ENCODE data around the gene HSD11B2. TPM values are rescaled to one million over a fixed set of nuclear protein-coding genes. Genes with fewer than 3 reads are reported as not detected.

The HSD11B2 gene
- polyA plus RNA-seq, 1 donor from 2014 or later: not detected

DNA sequence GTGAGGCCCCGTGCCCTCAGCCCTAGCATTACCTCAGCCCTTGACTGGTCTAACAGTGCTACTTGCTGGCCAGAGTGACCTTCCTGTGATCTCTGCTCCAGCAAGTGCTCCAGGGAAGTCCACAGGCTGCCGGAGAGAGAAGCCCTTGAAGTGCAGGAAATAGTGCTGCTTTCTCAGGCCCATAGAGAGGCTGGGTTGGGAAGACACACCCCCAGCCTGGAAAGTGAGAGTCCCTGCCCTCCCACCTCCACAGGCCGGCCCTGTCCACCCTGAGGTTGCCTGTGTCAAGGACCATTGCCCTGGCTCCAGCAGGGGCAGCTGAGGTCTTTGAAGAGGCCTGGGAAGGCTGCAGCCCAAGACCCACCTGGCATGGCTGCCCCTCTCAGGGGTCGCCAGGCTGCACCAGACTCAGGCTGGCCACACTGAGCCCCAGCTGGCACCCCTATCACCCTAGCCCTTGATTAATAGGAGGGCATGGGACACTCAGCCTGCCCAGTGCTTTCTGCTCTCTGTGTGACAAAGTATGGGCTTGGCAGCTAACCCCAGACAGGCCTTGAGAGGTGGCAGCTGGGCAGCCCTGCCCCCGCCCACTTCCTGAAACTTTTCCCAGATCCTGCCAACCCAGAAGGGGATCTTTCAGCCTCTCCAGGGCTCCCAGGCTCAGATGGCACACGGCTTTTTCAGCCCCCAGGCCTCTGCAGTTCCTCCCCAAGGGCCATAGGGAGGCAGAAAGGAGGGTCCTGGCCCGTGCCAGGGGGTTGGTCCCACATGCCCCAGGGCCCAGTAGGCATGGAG, 28.3 kb downstream of the HSD11B2 start:
- peaks cover 4% of the 10 kb centered on the region for H3K36me3 Mint-ChIP-seq
- H3K4me3 Mint-ChIP-seq: no peak overlapping the region
- no peaks in the 10 kb centered on the region for H3K9me3 Mint-ChIP-seq
- H3K27ac Mint-ChIP-seq: peak overlapping the region in 1 of 3 donors; percentile 53
- H3K4me1 Mint-ChIP-seq: peaks cover 8 to 16% (median 9%) of the 10 kb centered on the region in 3 donors
- H3K27me3 Mint-ChIP-seq: no peaks in the 10 kb centered on the region

DNA sequence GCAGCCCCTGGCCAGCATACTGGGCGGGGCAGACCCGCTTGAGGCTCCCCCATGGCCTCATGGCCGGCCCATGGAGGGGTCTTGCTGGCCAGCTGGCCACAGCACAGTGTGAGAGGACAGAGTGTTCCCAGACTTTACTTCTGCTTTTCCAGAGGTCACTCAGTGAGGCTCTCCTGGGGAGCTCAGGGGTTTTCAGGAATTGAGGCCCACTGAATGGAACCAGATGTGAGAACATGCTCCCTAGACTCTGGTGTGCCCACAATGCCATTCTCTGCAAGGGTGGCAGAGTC, 28.9 kb downstream of the HSD11B2 start:
- Mint-ChIP-seq H3K4me3 (no peak overlapping the region), H3K27ac (no peak overlapping the region), H3K27me3 (no peaks in the 10 kb centered on the region), H3K4me1 (peaks cover 7 to 16% (median 8%) of the 10 kb centered on the region in 3 donors), H3K9me3 (no peaks in the 10 kb centered on the region), H3K36me3 (peaks cover 4% of the 10 kb centered on the region)

DNA sequence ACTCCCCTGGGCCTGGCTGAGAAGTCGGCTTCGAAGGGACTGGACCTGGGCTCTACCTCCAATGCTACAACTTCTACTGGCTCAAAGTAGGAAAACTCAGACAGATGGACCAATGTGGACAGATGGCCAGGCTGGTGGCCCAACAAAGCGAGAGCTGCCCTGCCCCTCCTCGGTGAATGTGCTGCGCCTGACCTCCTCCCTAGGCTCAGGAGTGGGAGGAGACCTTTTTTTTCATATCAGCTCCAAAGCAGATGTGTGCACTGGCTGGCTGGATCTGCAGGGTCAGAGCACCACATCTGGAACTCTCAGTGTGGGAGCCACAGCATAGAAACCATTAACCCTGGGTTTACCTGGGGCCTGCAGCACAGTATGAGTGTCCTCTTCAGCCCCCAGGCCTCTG, 29.2 kb downstream of the HSD11B2 start:
- Mint-ChIP-seq H3K27me3 (no peaks in the 10 kb centered on the region), H3K9me3 (no peaks in the 10 kb centered on the region), H3K4me3 (no peak overlapping the region), H3K36me3 (peaks cover 4% of the 10 kb centered on the region), H3K27ac (peak overlapping the region in 1 of 3 donors; percentile 66), H3K4me1 (peaks cover 7 to 16% (median 8%) of the 10 kb centered on the region in 3 donors)

DNA sequence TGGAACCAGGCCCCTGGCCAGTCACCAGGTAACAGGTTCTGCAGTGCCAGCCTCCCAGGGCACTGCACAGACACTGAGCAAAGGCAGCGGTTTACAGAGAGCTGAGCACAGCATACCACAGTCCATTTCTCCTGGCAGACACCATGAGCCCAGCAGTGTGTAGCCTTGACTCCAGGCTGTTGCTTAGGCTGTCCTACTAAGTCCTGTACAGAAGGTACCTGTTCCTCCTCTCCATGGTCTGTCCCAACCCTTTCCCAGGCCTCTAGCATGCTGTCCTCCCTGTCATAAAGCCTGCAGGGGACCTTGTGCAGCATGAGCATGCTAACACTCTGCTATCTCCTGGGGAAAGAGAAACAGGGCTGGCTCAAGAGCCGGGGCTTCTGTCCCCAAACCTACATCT, 30.0 kb downstream of the HSD11B2 start:
- Mint-ChIP-seq H3K36me3 (peaks cover 4% of the 10 kb centered on the region), H3K27ac (no peak overlapping the region), H3K4me3 (no peak overlapping the region), H3K9me3 (no peaks in the 10 kb centered on the region), H3K4me1 (peaks cover 8 to 23% (median 11%) of the 10 kb centered on the region in 3 donors), H3K27me3 (no peaks in the 10 kb centered on the region)

DNA sequence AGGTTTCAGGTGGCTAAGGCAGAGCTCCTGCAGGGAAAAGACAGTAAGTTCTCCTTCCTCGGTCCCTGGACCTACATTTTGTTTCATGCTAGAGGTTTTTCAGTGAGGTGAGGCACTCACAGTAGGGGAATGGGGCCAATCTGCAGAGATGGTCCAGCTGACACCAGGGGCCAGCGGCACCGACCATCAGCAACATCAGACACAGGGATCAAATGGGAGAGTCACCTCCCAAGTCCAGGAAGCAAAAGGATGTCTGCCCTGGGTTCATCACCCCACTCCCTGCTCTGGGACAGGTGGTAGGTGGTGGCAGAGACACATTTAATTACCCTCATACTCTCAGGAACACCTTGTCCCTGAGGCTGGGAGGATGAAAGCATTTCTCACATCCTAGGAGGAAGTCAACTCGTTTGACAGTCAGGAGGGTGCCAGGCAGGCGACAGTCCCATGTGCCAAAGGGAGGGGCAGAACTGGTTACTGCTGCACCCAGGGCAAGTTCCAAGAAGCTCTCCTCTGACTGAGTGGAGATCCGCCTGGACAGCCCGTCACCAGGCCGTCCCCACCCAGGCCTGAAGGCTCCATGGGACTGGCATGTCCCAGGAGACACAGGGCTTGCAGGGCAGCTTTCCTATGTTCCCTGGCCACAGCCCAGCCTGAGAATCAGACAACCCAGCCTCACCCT, 30.8 kb downstream of the HSD11B2 start:
- H3K27me3 Mint-ChIP-seq: no peaks in the 10 kb centered on the region
- no peak overlapping the region for H3K27ac Mint-ChIP-seq
- H3K9me3 Mint-ChIP-seq: no peaks in the 10 kb centered on the region
- no peak overlapping the region for H3K4me3 Mint-ChIP-seq
- peaks cover 11 to 22% (median 11%) of the 10 kb centered on the region in 3 donors for H3K4me1 Mint-ChIP-seq
- H3K36me3 Mint-ChIP-seq: peaks cover 4% of the 10 kb centered on the region

DNA sequence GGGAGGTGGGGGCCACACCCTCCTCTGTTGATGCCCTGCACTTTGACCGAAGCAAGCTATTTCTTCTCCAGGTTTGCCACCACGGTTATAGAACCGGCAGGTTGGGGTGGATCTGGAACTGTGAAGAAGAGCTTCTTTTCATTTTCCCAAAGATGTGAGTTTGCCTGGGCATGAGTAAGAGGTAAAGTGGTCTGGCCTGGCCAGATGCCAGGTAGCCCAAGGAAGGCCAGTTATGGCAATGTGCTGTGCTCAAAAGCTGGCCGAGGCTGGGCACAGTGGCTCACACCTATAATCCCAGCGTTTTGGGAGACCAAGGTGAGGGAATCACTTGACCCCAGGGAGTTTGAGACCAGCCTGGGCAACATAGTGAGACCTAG, 31.3 kb downstream of the HSD11B2 start:
- Mint-ChIP-seq H3K27ac (no peak overlapping the region), H3K4me3 (no peak overlapping the region), H3K36me3 (peaks cover 2% of the 10 kb centered on the region), H3K9me3 (no peaks in the 10 kb centered on the region), H3K27me3 (no peaks in the 10 kb centered on the region), H3K4me1 (peaks cover 15 to 23% (median 16%) of the 10 kb centered on the region in 3 donors)

DNA sequence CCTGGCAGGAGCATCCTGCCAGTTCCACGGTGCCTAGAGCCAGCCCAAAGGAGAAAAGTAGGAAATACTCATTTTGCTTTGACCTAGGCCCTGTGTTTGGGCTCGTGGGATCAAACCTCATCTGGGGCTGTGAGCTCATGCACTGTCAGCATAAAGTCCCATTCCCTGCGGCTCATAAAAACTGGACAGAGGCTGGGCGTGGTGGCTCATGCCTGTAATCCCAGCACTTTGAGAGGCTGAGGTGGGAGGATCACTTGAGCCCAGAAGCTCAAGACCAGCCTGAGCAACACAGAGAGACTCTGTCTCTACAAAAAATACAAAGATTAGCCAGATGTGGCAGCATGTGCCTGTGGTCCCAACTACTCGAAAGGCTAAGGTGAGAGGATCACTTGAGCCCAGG, 32.1 kb downstream of the HSD11B2 start:
- no peak overlapping the region for H3K27ac Mint-ChIP-seq
- peaks cover 23 to 25% (median 24%) of the 10 kb centered on the region in 3 donors for H3K4me1 Mint-ChIP-seq
- H3K4me3 Mint-ChIP-seq: peak overlapping the region in 1 of 4 donors; percentile 65
- no peaks in the 10 kb centered on the region for H3K9me3 Mint-ChIP-seq
- H3K27me3 Mint-ChIP-seq: no peaks in the 10 kb centered on the region
- peaks cover 2% of the 10 kb centered on the region for H3K36me3 Mint-ChIP-seq

DNA sequence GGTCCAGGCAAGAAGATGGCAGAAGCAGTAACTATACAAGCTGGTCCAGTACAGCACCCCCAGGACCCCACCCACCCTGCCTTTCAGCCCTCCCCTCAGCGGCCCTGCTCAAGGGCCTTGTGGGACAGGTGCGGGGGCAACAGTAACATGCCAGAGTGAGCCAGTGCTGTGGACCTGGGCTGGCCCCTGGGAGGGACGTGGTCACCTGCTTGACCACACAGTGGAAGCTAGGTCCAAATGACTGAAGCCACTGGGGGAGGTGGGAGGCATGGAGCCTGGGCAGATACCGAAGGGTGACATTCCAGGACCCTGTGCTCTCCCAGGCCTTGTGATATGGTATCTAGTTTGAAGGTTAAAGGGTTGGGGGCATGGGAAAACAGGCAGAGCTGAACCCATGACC, 32.8 kb downstream of the HSD11B2 start:
- no peaks in the 10 kb centered on the region for H3K9me3 Mint-ChIP-seq
- H3K4me1 Mint-ChIP-seq: peaks cover 24 to 31% (median 28%) of the 10 kb centered on the region in 3 donors
- H3K4me3 Mint-ChIP-seq: no peak overlapping the region
- H3K27ac Mint-ChIP-seq: no peak overlapping the region
- H3K27me3 Mint-ChIP-seq: no peaks in the 10 kb centered on the region
- peaks cover 2% of the 10 kb centered on the region for H3K36me3 Mint-ChIP-seq

DNA sequence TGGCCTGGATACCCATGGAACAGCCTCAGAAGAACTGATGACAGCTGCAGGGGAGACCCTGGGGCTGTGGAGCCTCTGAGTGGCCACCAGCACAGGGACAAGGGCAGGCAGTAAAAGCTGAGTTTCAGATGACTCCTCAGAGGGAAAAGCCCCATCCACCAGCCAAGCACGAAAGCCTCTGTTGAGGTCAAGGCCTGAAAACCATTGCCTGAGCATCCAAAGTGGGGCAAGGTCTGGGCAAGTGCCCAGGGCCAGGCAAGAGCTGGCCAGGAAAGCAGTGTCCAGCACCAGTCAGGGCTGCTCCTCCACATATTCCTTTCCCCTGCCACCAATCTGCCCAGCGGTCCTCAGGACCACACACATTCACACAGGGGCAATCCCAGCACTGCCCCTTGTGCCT, 33.6 kb downstream of the HSD11B2 start:
- Mint-ChIP-seq H3K27me3 (no peaks in the 10 kb centered on the region), H3K4me3 (no peak overlapping the region), H3K4me1 (peaks cover 24 to 32% (median 28%) of the 10 kb centered on the region in 3 donors), H3K27ac (no peak overlapping the region), H3K36me3 (peaks cover 2% of the 10 kb centered on the region), H3K9me3 (no peaks in the 10 kb centered on the region)

DNA sequence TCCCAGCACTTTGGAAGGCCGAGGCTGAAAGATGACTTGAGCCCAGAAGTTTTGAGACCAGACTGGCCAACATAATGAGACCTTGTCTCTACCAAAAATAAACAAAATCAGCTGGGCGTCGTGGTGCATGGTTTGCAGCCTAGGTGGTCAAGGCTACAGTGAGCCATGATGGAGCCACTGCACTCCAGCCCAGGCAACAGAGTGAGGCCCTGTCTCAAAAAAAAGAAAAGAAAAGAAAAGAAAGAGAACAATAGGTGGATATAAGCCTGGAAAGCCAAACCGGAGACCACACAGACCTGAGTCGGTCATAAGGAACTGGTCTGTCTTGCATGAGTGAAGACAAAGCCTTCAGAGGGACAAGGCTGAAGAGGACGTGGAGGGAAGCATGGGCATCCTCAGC, 35.7 kb downstream of the HSD11B2 start:
- H3K27ac Mint-ChIP-seq: peak overlapping the region in 2 of 3 donors; percentile 67 to 81
- no peaks in the 10 kb centered on the region for H3K36me3 Mint-ChIP-seq
- H3K9me3 Mint-ChIP-seq: no peaks in the 10 kb centered on the region
- H3K4me3 Mint-ChIP-seq: no peak overlapping the region
- peaks cover 31 to 36% (median 32%) of the 10 kb centered on the region in 3 donors for H3K4me1 Mint-ChIP-seq
- no peaks in the 10 kb centered on the region for H3K27me3 Mint-ChIP-seq

DNA sequence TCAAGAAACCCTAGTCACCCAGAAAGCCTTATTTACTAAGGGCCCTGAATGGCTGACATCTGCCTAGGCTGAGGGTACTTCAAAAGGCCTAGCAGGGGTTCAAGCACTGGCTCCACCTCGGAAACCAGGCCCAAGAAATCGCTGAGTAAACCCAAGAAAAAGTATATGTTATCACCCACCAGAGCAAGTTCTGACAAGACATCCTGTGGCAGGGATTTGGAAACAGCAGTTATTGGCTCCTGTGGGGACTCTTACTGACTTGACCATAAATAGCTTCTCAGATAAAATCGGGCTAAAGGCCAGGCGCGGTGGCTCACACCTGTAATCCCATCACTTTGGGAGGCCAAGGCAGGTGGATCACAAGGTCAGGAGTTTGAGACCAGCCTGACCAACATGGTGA, 37.8 kb downstream of the HSD11B2 start:
- Mint-ChIP-seq H3K4me1 (peaks cover 35 to 41% (median 36%) of the 10 kb centered on the region in 3 donors), H3K4me3 (no peak overlapping the region), H3K27ac (no peak overlapping the region), H3K27me3 (no peaks in the 10 kb centered on the region), H3K36me3 (no peaks in the 10 kb centered on the region), H3K9me3 (no peaks in the 10 kb centered on the region)

DNA sequence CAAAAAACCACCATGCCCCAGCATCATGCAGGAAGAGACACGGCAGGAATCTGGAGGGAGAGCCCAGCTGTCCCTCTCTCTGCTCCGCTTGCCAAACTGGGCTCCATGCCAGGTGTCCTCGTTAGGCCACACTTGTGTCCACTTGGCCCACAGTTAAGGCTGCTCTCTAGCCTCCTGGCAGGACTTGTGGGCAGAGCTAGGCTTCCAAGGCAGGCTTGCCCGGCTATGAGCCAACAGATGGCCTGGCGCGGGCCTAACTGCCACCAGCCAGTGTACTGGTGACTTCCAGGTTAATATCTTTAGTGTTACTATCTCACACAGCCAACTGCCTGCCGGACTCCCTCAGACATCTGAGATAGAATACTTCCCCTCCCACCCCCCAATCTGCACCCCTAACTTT, 39.4 kb downstream of the HSD11B2 start:
- Mint-ChIP-seq H3K4me1 (peaks cover 44 to 48% (median 46%) of the 10 kb centered on the region in 3 donors), H3K9me3 (peaks cover 0 to 1% (median 0%) of the 10 kb centered on the region in 3 donors), H3K4me3 (no peak overlapping the region), H3K27ac (no peak overlapping the region), H3K36me3 (peaks cover 3% of the 10 kb centered on the region), H3K27me3 (no peaks in the 10 kb centered on the region)

DNA sequence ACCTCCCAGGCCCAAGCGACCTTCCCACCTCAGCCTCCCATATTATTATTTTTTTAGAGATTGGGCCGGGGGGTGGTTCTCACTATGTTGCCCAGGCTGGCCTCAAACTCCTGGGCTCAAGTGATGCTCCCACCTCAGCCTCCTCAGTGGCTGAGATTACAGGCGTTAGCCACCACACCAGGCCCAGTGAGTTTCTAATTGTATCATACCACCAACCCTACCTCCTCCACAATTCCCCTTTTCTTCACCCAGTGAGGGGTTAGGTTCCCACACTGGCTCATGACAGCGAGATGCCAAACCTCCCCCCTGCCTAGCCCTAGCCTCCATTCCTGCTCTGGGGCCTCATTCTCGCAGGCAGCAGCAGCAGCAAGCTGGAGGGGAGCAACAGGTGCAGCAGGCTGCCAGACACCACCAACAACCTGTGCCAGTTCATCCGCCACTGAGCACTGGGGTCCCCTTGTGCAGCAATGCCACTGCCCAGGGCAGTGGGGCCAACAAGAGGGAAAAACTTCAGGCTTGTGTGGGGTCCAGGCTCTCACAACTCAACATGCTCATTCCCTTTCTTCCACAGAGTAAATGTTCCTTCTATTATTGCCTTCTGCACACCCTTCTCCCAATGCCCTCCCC, 41.0 kb downstream of the HSD11B2 start:
- H3K9me3 Mint-ChIP-seq: peaks cover 0 to 1% (median 0%) of the 10 kb centered on the region in 3 donors
- H3K27me3 Mint-ChIP-seq: no peaks in the 10 kb centered on the region
- peaks cover 3% of the 10 kb centered on the region for H3K36me3 Mint-ChIP-seq
- H3K27ac Mint-ChIP-seq: no peak overlapping the region
- H3K4me1 Mint-ChIP-seq: peaks cover 38 to 46% (median 45%) of the 10 kb centered on the region in 3 donors
- peak overlapping the region in 1 of 4 donors; percentile 51 for H3K4me3 Mint-ChIP-seq

DNA sequence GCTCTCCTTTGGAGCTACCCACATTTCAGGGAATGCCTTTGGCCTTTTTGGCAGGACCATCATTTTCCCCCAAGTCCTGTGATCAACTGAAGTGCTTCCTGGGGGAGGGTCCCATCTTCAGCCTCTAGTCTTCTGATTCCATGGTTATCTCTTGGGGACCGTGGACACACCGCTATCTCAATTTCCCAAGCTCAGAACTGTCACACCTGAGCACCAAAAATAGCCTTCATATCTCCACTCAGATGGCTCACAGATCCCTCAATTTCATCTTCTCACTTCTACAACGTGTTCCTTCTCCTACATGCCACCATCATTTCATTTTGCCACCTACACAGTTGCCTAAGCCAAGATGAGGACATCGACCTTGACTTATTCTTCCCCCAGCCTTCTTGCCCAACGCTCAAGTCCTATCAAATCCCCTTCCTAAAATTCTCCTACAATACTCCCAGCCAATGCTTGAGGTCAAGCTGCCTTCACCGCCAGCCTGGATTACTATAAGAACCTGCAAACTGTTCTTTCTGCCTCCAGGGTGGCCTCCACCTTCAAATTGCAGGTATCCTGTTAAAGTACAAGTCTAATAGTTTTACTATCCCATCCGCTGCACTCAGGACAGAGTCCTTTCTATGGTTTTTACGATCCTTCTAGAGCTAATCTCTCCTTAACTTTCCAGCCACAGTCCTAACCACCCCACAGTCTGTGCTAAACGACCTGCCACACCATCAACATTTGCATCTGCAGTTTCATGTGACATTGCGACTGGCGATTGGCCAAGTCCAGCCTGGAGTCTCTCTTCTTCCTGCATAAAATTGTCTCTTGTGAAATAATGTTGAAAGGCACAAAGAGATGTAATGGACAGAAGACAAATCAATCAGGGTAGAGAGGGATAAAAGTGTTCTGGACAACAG, 43.9 kb downstream of the HSD11B2 start:
- Mint-ChIP-seq H3K27ac (peak overlapping the region in 1 of 3 donors; percentile 35), H3K27me3 (no peaks in the 10 kb centered on the region), H3K4me1 (peaks cover 32 to 42% (median 42%) of the 10 kb centered on the region in 3 donors), H3K9me3 (peaks cover 0 to 1% (median 0%) of the 10 kb centered on the region in 3 donors), H3K36me3 (peaks cover 7% of the 10 kb centered on the region), H3K4me3 (no peak overlapping the region)

Data from IgD-negative memory B cell (primary cell).